ENCODE data around the gene FADS1. TPM values are rescaled to one million over a fixed set of nuclear protein-coding genes. Genes with fewer than 3 reads are reported as not detected.

The FADS1 gene
- total RNA-seq, 4 donors from 2014 or later, result 2.1 to 8.3 (median 7.1) TPM

DNA sequence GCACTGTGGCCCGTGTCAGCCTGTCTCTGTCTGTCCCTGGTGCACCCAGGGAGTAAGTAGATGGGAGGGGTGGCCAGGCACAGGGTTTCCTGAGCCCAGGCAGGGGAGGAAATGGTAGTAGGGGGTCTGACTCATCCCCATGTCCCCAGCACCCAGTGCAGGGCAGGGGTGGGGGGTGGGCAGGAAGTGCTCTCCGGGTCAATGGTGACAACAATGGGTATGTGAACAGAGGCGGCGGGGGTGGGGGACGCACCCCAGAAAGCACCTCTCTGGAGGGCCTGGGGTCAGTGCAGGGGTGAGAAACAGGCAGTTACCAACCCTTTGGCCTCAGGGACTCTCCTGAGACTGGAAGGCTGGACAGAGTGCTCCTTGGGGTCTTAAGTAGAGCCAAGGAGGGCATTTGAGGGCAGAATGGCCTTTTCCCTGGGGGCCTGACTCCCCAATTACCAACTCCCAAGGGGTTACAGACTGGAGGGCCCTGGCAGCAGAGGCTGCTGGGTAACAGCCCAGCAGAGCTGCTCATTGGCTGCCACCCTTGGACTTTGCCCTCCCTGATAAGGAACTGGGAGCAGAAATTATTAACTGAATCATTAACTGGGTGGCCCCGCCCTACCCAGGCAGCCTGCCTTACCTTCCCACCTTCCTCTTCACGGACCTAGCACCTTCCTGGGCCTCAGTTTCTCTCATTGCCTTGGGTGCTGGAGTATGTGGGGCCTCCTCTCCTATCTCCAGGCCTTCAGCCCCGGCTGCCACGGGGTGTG lies 60.2 kb downstream of the FADS1 start:
- H3K27me3 ChIP-seq, result peaks cover 0 to 41% (median 0%) of the 10 kb centered on the region in 4 donors
- no peaks in the 10 kb centered on the region for H3K9me3 ChIP-seq
- DNase-seq, result no peak
- no peak overlapping the region for H3K4me3 ChIP-seq
- TF ChIP-seq CTCF (IDR thresholded peaks at IDR 0.05) (no peak), POLR2A (IDR thresholded peaks at IDR 0.05) (no peak)
- 77 to 96% methylated on average over 3 to 5 of the region's 9 CpGs for WGBS, 2 donors
- H3K27ac ChIP-seq, result no peak overlapping the region
- no peaks in the 10 kb centered on the region for H3K36me3 ChIP-seq
- intact Hi-C loops (cut with DNase I), result no loop called here
- H3K4me1 ChIP-seq, result peaks cover 4 to 23% (median 9%) of the 10 kb centered on the region in 3 donors

- H3K27me3 ChIP-seq, result peaks cover 0 to 41% (median 0%) of the 10 kb centered on the region in 4 donors
- H3K9me3 ChIP-seq, result no peaks in the 10 kb centered on the region
- DNase-seq, result no peak
- H3K4me3 ChIP-seq, result no peak overlapping the region
- intact Hi-C loops (cut with DNase I), result no loop called here
- no peaks in the 10 kb centered on the region for H3K36me3 ChIP-seq
- 49 to 84% methylated on average over 4 of the region's 4 CpGs for WGBS, 2 donors
- H3K4me1 ChIP-seq, result peaks cover 4 to 23% (median 9%) of the 10 kb centered on the region in 3 donors
- no peak overlapping the region for H3K27ac ChIP-seq
- no peak for TF ChIP-seq CTCF (IDR thresholded peaks at IDR 0.05)
- no peak for TF ChIP-seq POLR2A (IDR thresholded peaks at IDR 0.05)
These were observed 60.7 kb downstream of the FADS1 start for GRCh38 chr11:61756147-61756451.

GRCh38 chr11:61754534-61755482 lies 62.0 kb downstream of the FADS1 start:
- Histone ChIP-seq H3K4me3 (no peak overlapping the region), H3K27ac (no peak overlapping the region), H3K27me3 (peaks cover 0 to 38% (median 0%) of the 10 kb centered on the region in 4 donors), H3K4me1 (peaks cover 4 to 23% (median 9%) of the 10 kb centered on the region in 3 donors), H3K36me3 (no peaks in the 10 kb centered on the region), H3K9me3 (no peaks in the 10 kb centered on the region)
- no peak for DNase-seq
- TF ChIP-seq CTCF (IDR thresholded peaks at IDR 0.05) (no peak), POLR2A (IDR thresholded peaks at IDR 0.05) (no peak)
- 75 to 79% methylated on average over 4 to 6 of the region's 31 CpGs for WGBS, 2 donors
- intact Hi-C loops (cut with DNase I), result no loop called here

- intact Hi-C loops (cut with DNase I), result no loop called here
- no peak overlapping the region for H3K4me3 ChIP-seq
- WGBS, 2 donors, result 78 to 91% methylated on average over 4 to 5 of the region's 5 CpGs
- H3K4me1 ChIP-seq, result peaks cover 4 to 23% (median 9%) of the 10 kb centered on the region in 3 donors
- H3K36me3 ChIP-seq, result no peaks in the 10 kb centered on the region
- no peak overlapping the region for H3K27ac ChIP-seq
- H3K9me3 ChIP-seq, result no peaks in the 10 kb centered on the region
- TF ChIP-seq CTCF (IDR thresholded peaks at IDR 0.05), result no peak
- TF ChIP-seq POLR2A (IDR thresholded peaks at IDR 0.05), result no peak
- DNase-seq, result no peak
- peaks cover 0 to 49% (median 0%) of the 10 kb centered on the region in 4 donors for H3K27me3 ChIP-seq
These were observed 63.1 kb downstream of the FADS1 start for GRCh38 chr11:61753672-61754071.

All from esophagus squamous epithelium (tissue), 5 donors.